Osteoblast (primary cell): ENCODE data around the gene PPP1R9A. TPM values are rescaled to one million over a fixed set of nuclear protein-coding genes. Genes with fewer than 3 reads are reported as not detected.
A peak's percentile ranks its signal among the peaks of the same experiment; 100 is the strongest.

ENCODE experiments used
- DNase-seq: peaks from one replicate; pipeline ENCODE4 v3.0.0; 2011; ENCODE audit warnings: low spot score, mixed read lengths; ENCODE audit not compliant: insufficient read length; ENCODE audit errors: missing footprints
- H2AFZ ChIP-seq: 2 replicates; pipeline ENCODE4 v1.6.0; 2011; ENCODE audit warnings: mild to moderate bottlenecking, low read length
- H3K27ac ChIP-seq: 2 replicates; pipeline ENCODE4 v1.5.1; 2011; ENCODE audit warnings: mild to moderate bottlenecking, low read depth, low read length, moderate library complexity
- H3K27me3 ChIP-seq: 2 replicates; pipeline ENCODE4 v1.6.0; 2012; ENCODE audit warnings: mild to moderate bottlenecking, control low read depth, inconsistent platforms, low read length, moderate library complexity; ENCODE audit not compliant: insufficient read depth
- H3K36me3 ChIP-seq: 2 replicates; pipeline ENCODE4 v1.5.1; 2011; ENCODE audit warnings: mild to moderate bottlenecking, low read length, control low read depth, moderate library complexity; ENCODE audit not compliant: insufficient read depth
- H3K4me1 ChIP-seq: 2 replicates; pipeline ENCODE4 v1.5.1; 2011; ENCODE audit warnings: mild to moderate bottlenecking, low read length, control low read depth, moderate library complexity; ENCODE audit not compliant: insufficient read depth
- H3K4me2 ChIP-seq: 2 replicates; pipeline ENCODE4 v1.6.0; 2011; ENCODE audit warnings: mild to moderate bottlenecking, low read length; ENCODE audit not compliant: insufficient read depth
- H3K4me3 ChIP-seq: fragments of 200-600 bp; sonication (generic); 3 replicates; pipeline ENCODE4 v1.5.1; 2012; ENCODE audit warnings: mild to moderate bottlenecking, low read length, inconsistent platforms; ENCODE audit not compliant: insufficient read depth
- H3K79me2 ChIP-seq: 2 replicates; pipeline ENCODE4 v1.6.0; 2012; ENCODE audit warnings: mild to moderate bottlenecking, low read length, control low read depth, inconsistent platforms; ENCODE audit not compliant: insufficient read depth
- H3K9me3 ChIP-seq: 2 replicates; pipeline ENCODE4 v1.5.1; 2011; ENCODE audit warnings: low read depth, low read length, control low read depth
- H4K20me1 ChIP-seq: 2 replicates; pipeline ENCODE4 v1.6.0; 2012; ENCODE audit warnings: mild to moderate bottlenecking, low read length, control low read depth; ENCODE audit not compliant: insufficient read depth
- total RNA-seq: library from RNA; depleted of rRNA; stranded (reverse); fragments of >200 nt; gene quantifications from 2 replicates; pipeline ENCODE4 v1.2.3, GENCODE V29; 2012
- TF ChIP-seq, protein P1 (sequence below): IDR thresholded peaks from 2 replicates; pipeline ENCODE4 v1.5.1; 2011; ENCODE audit warnings: mild to moderate bottlenecking, low read depth, low read length, moderate library complexity; ENCODE audit errors: extremely low read depth

The PPP1R9A gene
- total RNA-seq, 1 donor = under 0.01 TPM

GRCh38 chr7:94908323-94909178 lies 1.2 kb downstream of the PPP1R9A start:
- Histone ChIP-seq H3K79me2 (no peaks in the 10 kb centered on the region), H3K27me3 (peaks cover 56% of the 10 kb centered on the region), H4K20me1 (no peaks in the 10 kb centered on the region), H3K9me3 (no peaks in the 10 kb centered on the region), H3K4me1 (peaks cover 6% of the 10 kb centered on the region), H3K27ac (no peak overlapping the region), H3K4me2 (peak overlapping the region; percentile 76), H3K36me3 (no peaks in the 10 kb centered on the region), H2AFZ (peak overlapping the region; percentile 60), H3K4me3 (peak overlapping the region; percentile 62)
- TF ChIP-seq, protein P1, sequence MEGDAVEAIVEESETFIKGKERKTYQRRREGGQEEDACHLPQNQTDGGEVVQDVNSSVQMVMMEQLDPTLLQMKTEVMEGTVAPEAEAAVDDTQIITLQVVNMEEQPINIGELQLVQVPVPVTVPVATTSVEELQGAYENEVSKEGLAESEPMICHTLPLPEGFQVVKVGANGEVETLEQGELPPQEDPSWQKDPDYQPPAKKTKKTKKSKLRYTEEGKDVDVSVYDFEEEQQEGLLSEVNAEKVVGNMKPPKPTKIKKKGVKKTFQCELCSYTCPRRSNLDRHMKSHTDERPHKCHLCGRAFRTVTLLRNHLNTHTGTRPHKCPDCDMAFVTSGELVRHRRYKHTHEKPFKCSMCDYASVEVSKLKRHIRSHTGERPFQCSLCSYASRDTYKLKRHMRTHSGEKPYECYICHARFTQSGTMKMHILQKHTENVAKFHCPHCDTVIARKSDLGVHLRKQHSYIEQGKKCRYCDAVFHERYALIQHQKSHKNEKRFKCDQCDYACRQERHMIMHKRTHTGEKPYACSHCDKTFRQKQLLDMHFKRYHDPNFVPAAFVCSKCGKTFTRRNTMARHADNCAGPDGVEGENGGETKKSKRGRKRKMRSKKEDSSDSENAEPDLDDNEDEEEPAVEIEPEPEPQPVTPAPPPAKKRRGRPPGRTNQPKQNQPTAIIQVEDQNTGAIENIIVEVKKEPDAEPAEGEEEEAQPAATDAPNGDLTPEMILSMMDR = no peak
- DNase-seq = peak; percentile 82

DNA sequence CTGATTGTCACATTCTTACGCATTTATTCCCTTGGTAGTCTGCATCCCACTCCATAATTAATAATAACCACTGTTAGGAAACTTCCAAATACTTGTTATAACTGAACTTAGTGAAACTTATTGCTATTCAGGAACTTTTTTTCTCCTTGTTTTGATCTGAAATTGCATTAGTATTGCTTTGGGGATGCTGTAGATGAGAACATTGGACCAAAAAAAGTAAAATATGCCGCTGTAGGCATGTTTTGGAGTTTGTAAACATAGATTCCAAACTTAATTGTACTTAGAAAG lies 1.7 kb downstream of the PPP1R9A start:
- Histone ChIP-seq H3K27me3 (peaks cover 56% of the 10 kb centered on the region), H2AFZ (no peak overlapping the region), H3K4me2 (peak overlapping the region; percentile 76), H3K27ac (no peak overlapping the region), H3K36me3 (no peaks in the 10 kb centered on the region), H3K79me2 (no peaks in the 10 kb centered on the region), H3K4me1 (peaks cover 6% of the 10 kb centered on the region), H3K4me3 (no peak overlapping the region), H3K9me3 (no peaks in the 10 kb centered on the region), H4K20me1 (no peaks in the 10 kb centered on the region)
- peak; percentile 72 for DNase-seq
- TF ChIP-seq, protein P1 = no peak

DNA sequence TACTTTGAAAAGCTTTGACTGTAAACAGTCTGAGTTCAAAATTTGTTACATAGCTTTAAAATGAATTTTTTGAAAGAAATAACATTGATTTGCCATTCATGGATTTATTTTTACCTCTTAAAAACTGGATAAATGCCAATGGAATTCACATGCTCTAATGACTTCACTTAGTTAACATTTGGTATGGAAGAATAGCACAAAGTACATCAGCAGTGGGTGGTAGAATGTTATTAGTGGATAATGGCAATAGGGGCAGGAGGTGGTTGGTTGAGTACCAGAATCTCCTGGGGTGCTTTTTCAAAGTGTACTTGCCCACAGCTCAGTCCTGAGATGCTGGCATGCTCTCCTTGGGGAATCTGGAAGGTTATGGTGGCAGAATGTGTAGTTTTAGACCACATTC lies 4.7 kb downstream of the PPP1R9A start:
- TF ChIP-seq, protein P1 = no peak
- DNase-seq = no peak

GRCh38 chr7:94913391-94913790 lies 6.0 kb downstream of the PPP1R9A start:
- peaks cover 32% of the 10 kb centered on the region for H3K27me3 ChIP-seq

More for the DNA sequence above, 4.7 kb downstream of the PPP1R9A start:
- H3K9me3 ChIP-seq = no peaks in the 10 kb centered on the region
- H4K20me1 ChIP-seq = no peaks in the 10 kb centered on the region
- no peak overlapping the region for H2AFZ ChIP-seq
- no peaks in the 10 kb centered on the region for H3K79me2 ChIP-seq
- H3K36me3 ChIP-seq = no peaks in the 10 kb centered on the region
- H3K4me2 ChIP-seq = no peak overlapping the region
- H3K4me1 ChIP-seq = peaks cover 6% of the 10 kb centered on the region
- H3K27ac ChIP-seq = no peak overlapping the region
- peaks cover 39% of the 10 kb centered on the region for H3K27me3 ChIP-seq
- H3K4me3 ChIP-seq = no peak overlapping the region

More at GRCh38 chr7:94913391-94913790, 6.0 kb downstream of the PPP1R9A start:
- peaks cover under 1% of the 10 kb centered on the region for H3K4me1 ChIP-seq
- H3K79me2 ChIP-seq = no peaks in the 10 kb centered on the region
- no peak overlapping the region for H2AFZ ChIP-seq
- TF ChIP-seq, protein P1 = no peak
- H3K36me3 ChIP-seq = no peaks in the 10 kb centered on the region
- no peaks in the 10 kb centered on the region for H4K20me1 ChIP-seq
- no peak overlapping the region for H3K27ac ChIP-seq
- no peak for DNase-seq
- H3K4me2 ChIP-seq = no peak overlapping the region
- no peak overlapping the region for H3K4me3 ChIP-seq
- no peaks in the 10 kb centered on the region for H3K9me3 ChIP-seq
